Stomach (tissue), 4 donors: ENCODE results near the gene COG2.

Source experiments
- CTCF ChIP-seq, 7 experiments: fragments of 450-650 bp in 4 of 7; fragments of 200-600 bp in 3 of 7; sonication (generic) in 3 of 7; IDR thresholded peaks; one replicate each; pipeline ENCODE4 v1.5.1; 2016 to 2019; ENCODE audit warnings: antibody characterized with exemption in 7 of 7, control low read depth in 2 of 7, mild to moderate bottlenecking in 1 of 7
- POLR2A ChIP-seq, 4 donors: fragments of 450-650 bp; IDR thresholded peaks; one replicate each; pipeline ENCODE4 v1.6.1; 2016; ENCODE audit warnings: antibody characterized with exemption in 4 of 4, control low read depth in 2 of 4, mild to moderate bottlenecking in 1 of 4, moderate library complexity in 1 of 4

DNA sequence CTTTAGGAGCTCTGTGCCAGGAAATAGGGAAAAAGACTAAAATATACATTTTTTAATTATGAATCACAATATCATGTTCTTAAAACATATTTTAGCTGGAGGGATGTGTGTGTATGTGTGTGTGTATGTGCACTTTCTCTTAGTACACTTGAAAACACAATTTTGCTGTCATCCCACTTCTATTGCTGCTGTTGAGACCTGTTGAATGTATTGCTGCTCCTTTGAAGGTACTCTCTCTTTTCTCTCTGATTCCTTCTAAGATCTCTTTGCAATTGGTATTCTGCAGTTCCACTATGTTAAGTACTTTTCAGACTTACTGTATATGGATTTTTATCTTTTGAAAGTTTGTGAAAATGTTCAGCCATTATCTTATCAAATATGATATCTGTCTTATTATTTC, 43.5 kb upstream of the COG2 start:
- TF ChIP-seq POLR2A (IDR thresholded peaks at IDR 0.05) (no peak), CTCF (IDR thresholded peaks at IDR 0.05) (no peak)
